ENCODE data around the gene METTL24.

The METTL24 gene

GRCh38 chr6:110233770-110234374 is 124.3 kb downstream of the METTL24 start:
- H3K27ac Mint-ChIP-seq: no peak overlapping the region
- H3K36me3 Mint-ChIP-seq (ENCODE audit: low read depth): peaks cover 47% of the 10 kb centered on the region
- no peak overlapping the region for H3K4me3 Mint-ChIP-seq
- intact Hi-C loops (cut with micrococcal nuclease): no loop called here
- H3K9me3 Mint-ChIP-seq: no peaks in the 10 kb centered on the region
- H3K4me1 Mint-ChIP-seq (ENCODE audit: low read depth): no peaks in the 10 kb centered on the region
- H3K27me3 Mint-ChIP-seq: no peaks in the 10 kb centered on the region

DNA sequence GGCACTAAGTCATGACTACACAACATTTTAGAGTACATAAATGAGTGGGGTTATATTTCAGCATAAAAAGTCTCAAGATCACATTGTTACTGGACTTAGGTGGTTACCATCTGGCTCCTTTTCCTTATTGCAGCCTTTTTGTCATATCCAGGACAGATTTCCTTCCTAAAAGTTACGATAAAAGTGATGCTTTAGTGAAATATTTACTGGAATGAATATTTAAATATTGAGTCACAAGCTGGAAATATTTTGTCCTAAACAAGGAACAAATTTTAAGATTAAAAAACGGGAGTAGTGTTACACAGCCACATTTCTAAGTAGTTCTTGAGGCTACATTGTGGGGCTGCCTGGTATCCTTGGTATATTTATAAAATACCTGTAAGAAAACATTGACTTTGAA is 125.7 kb downstream of the METTL24 start:
- intact Hi-C loops (cut with micrococcal nuclease): no loop called here
- H3K4me3 Mint-ChIP-seq: no peak overlapping the region
- no peaks in the 10 kb centered on the region for H3K4me1 Mint-ChIP-seq (ENCODE audit: low read depth)
- H3K36me3 Mint-ChIP-seq (ENCODE audit: low read depth): peaks cover 40% of the 10 kb centered on the region
- no peaks in the 10 kb centered on the region for H3K9me3 Mint-ChIP-seq
- no peaks in the 10 kb centered on the region for H3K27me3 Mint-ChIP-seq
- H3K27ac Mint-ChIP-seq: no peak overlapping the region

DNA sequence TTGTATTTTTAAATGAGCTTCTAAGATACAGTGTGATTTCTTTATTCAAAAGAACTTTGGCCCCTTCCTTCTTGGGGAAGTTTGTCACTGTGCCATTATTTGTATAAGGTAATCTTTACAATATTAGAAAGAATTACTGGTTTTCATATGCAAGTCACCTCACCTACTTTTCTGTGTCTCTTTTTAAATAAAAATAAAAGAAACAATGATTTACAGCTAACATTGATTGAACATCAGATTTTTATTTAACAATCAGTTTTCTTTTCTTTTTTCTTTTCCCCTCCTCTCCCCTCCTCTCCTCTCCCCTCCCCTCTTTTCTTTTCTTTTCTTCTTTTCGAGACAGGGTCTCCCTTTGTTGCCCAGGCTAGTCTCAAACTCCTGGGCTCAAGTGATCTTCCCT is 131.9 kb downstream of the METTL24 start:
- Mint-ChIP-seq H3K9me3 (no peaks in the 10 kb centered on the region), H3K36me3 (ENCODE audit: low read depth) (peaks cover 64% of the 10 kb centered on the region), H3K27ac (no peak overlapping the region), H3K4me1 (ENCODE audit: low read depth) (no peaks in the 10 kb centered on the region), H3K27me3 (no peaks in the 10 kb centered on the region), H3K4me3 (no peak overlapping the region)
- intact Hi-C loops (cut with micrococcal nuclease): loop anchor here (5.0 kb wide), 1 partner anchor 1059 kb away; no protein-coding TSS in a partner anchor

- Mint-ChIP-seq H3K4me1 (ENCODE audit: low read depth) (no peaks in the 10 kb centered on the region), H3K27ac (no peak overlapping the region), H3K4me3 (no peak overlapping the region), H3K36me3 (ENCODE audit: low read depth) (peaks cover 82% of the 10 kb centered on the region), H3K27me3 (no peaks in the 10 kb centered on the region), H3K9me3 (no peaks in the 10 kb centered on the region)
- intact Hi-C loops (cut with micrococcal nuclease): no loop called here
These were observed 136.4 kb downstream of the METTL24 start for GRCh38 chr6:110221738-110222137.

GRCh38 chr6:110217266-110217665 is 140.9 kb downstream of the METTL24 start:
- Mint-ChIP-seq H3K36me3 (ENCODE audit: low read depth) (peaks cover 78% of the 10 kb centered on the region), H3K27ac (no peak overlapping the region), H3K27me3 (no peaks in the 10 kb centered on the region), H3K4me3 (no peak overlapping the region), H3K4me1 (ENCODE audit: low read depth) (no peaks in the 10 kb centered on the region), H3K9me3 (no peaks in the 10 kb centered on the region)
- intact Hi-C loops (cut with micrococcal nuclease): no loop called here

DNA sequence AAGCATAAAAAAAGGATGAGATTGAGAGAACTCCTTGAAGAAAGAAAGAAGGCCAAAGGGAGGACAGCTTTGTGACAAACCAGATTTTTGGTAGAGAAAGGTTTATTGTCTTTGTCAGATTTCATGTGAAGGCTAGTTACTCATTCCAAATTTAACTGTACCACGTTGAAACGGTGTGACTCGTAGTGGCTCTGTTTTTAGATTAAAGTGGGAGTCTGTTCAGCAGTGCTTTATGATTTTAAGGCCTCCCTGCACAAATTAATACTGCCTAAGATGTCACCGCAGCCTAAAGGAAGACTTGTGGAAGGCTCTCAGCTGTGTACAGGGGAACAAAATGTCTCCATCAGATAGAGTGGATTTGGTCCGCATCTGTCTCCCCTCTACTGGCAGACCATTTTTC is 142.0 kb downstream of the METTL24 start:
- H3K4me3 Mint-ChIP-seq: no peak overlapping the region
- no peaks in the 10 kb centered on the region for H3K4me1 Mint-ChIP-seq (ENCODE audit: low read depth)
- H3K27me3 Mint-ChIP-seq: no peaks in the 10 kb centered on the region
- H3K27ac Mint-ChIP-seq: no peak overlapping the region
- peaks cover 73% of the 10 kb centered on the region for H3K36me3 Mint-ChIP-seq (ENCODE audit: low read depth)
- H3K9me3 Mint-ChIP-seq: no peaks in the 10 kb centered on the region
- intact Hi-C loops (cut with micrococcal nuclease): no loop called here

- Mint-ChIP-seq H3K27me3 (no peaks in the 10 kb centered on the region), H3K9me3 (no peaks in the 10 kb centered on the region), H3K36me3 (ENCODE audit: low read depth) (peaks cover 68% of the 10 kb centered on the region), H3K4me1 (ENCODE audit: low read depth) (no peaks in the 10 kb centered on the region), H3K27ac (no peak overlapping the region), H3K4me3 (no peak overlapping the region)
- intact Hi-C loops (cut with micrococcal nuclease): no loop called here
These were observed 143.8 kb downstream of the METTL24 start for GRCh38 chr6:110214338-110214737.

DNA sequence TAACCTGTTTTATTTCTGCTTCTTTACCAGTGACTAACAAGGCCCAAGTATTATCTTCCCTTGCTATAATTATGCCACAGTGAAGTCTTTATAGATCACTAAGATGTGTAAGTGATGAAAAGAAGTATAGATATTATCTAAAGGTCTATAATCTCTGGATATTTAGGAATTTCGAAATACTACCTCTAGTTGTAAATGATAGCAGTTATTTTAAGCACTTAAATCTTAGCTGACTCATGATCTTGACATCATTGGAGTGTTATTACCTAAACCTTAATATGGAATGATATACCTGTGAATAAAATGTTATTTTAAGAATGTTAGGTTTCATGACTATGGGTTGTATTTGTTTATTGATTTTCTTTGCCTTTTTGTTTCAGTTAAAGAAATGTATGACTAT is 146.4 kb downstream of the METTL24 start:
- Mint-ChIP-seq H3K4me1 (ENCODE audit: low read depth) (no peaks in the 10 kb centered on the region), H3K4me3 (no peak overlapping the region), H3K27me3 (no peaks in the 10 kb centered on the region), H3K9me3 (no peaks in the 10 kb centered on the region), H3K27ac (no peak overlapping the region), H3K36me3 (ENCODE audit: low read depth) (peaks cover 58% of the 10 kb centered on the region)
- intact Hi-C loops (cut with micrococcal nuclease): no loop called here

DNA sequence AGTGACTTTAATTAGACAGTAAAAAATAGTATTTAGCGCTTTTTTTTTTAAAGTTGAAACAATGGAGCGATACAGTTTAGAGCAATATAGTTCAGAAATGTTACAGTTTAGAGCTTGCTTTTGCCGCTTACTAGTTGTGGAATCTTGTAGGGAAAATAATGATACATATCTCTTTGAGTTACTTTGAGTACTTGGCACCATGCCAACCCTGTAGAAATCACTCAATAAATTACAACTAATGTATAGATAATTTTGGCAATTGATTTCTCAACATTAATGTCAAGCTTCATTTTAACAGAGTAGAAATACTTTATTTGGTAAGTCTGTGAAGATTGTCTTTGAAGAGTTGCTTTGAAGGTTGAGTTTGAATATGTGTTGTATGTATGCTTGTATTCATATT is 150.5 kb downstream of the METTL24 start:
- Mint-ChIP-seq H3K27me3 (no peaks in the 10 kb centered on the region), H3K4me3 (no peak overlapping the region), H3K27ac (no peak overlapping the region), H3K36me3 (ENCODE audit: low read depth) (peaks cover 36% of the 10 kb centered on the region), H3K9me3 (no peaks in the 10 kb centered on the region), H3K4me1 (ENCODE audit: low read depth) (peaks cover 11% of the 10 kb centered on the region)
- intact Hi-C loops (cut with micrococcal nuclease): no loop called here

GRCh38 chr6:110201151-110201884 is 156.8 kb downstream of the METTL24 start:
- intact Hi-C loops (cut with micrococcal nuclease): no loop called here

DNA sequence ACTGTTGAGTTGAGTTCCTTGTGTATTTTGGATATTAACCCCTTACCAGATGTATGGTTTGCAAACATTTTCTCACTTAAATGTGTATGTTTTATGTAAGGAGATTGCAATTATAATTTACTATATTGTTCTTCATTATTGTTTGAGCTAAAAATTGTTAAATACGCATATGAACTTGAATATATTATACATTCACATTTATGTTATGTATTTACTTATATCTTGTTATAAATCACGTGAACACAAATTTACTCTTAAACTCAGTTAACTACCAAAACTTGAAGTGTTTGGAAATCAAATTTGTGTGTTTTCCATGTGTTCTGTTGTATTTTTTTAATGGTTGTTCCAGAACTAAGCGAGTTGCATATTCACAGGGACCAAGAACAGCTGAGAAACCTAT is 159.6 kb downstream of the METTL24 start:
- Mint-ChIP-seq H3K9me3 (no peaks in the 10 kb centered on the region), H3K4me1 (ENCODE audit: low read depth) (no peaks in the 10 kb centered on the region), H3K27me3 (no peaks in the 10 kb centered on the region), H3K4me3 (no peak overlapping the region), H3K36me3 (ENCODE audit: low read depth) (peaks cover 25% of the 10 kb centered on the region), H3K27ac (no peak overlapping the region)
- intact Hi-C loops (cut with micrococcal nuclease): no loop called here

More at GRCh38 chr6:110201151-110201884, 156.8 kb downstream of the METTL24 start:
- Mint-ChIP-seq H3K4me3 (no peak overlapping the region), H3K36me3 (ENCODE audit: low read depth) (peaks cover 18% of the 10 kb centered on the region), H3K9me3 (no peaks in the 10 kb centered on the region), H3K27ac (no peak overlapping the region), H3K4me1 (ENCODE audit: low read depth) (peaks cover 11% of the 10 kb centered on the region), H3K27me3 (no peaks in the 10 kb centered on the region)

GRCh38 chr6:110196874-110197273 is 161.3 kb downstream of the METTL24 start:
- H3K27me3 Mint-ChIP-seq: no peaks in the 10 kb centered on the region
- no peak overlapping the region for H3K4me3 Mint-ChIP-seq
- H3K9me3 Mint-ChIP-seq: no peaks in the 10 kb centered on the region
- H3K27ac Mint-ChIP-seq: no peak overlapping the region
- intact Hi-C loops (cut with micrococcal nuclease): no loop called here
- peaks cover 27% of the 10 kb centered on the region for H3K36me3 Mint-ChIP-seq (ENCODE audit: low read depth)
- H3K4me1 Mint-ChIP-seq (ENCODE audit: low read depth): no peaks in the 10 kb centered on the region

DNA sequence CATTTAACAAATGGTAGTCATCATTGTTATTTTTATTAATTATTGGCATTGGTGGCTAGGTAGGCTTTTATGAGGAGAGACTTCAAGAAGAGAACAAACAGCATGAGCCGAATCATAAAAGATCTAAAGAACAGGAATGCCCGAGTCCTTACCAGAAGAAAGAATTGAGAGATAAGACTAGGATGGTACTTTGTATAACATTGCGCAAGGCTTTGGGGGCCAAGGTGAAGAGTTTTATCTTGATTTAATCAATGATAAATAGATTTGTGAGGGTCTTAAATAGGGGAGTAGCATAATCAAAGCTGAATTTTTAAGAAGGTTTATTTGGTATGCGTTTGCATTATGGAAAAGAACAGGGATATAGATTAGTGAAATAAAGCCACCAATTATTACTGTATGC is 162.5 kb downstream of the METTL24 start:
- Mint-ChIP-seq H3K9me3 (no peaks in the 10 kb centered on the region), H3K27me3 (no peaks in the 10 kb centered on the region), H3K36me3 (ENCODE audit: low read depth) (peaks cover 27% of the 10 kb centered on the region), H3K4me1 (ENCODE audit: low read depth) (no peaks in the 10 kb centered on the region), H3K4me3 (no peak overlapping the region), H3K27ac (no peak overlapping the region)
- intact Hi-C loops (cut with micrococcal nuclease): no loop called here

Measured in dendritic cell treated with granulocyte-macrophage colony-stimulating factor and Interleukin-4, amounts not matched to agents 40 ng/mL and 50 ng/mL, for 4 days (primary cell).